Activated CD8-positive, alpha-beta memory T cell treated with anti-CD3 and anti-CD28 coated beads, Interleukin-2, amount 50 U/mL, for 1 hour (primary cell): ENCODE results near the gene SIRPB1.
"Not testable (repeated sequence)": the region's sequence is repeated elsewhere in the genome, so short reads cannot be mapped to it uniquely, and the experiment has no call there.

Source experiments
- DNase-seq: peaks from one replicate; pipeline ENCODE4 v3.0.0-alpha.2; 2020; ENCODE audit errors: extremely low read depth

Gene SIRPB1

GRCh38 chr20:1636621-1637020 is 16.8 kb upstream of the SIRPB1 start:
- no peak for DNase-seq

GRCh38 chr20:1635291-1635979 is 15.6 kb upstream of the SIRPB1 start:
- no peak for DNase-seq

GRCh38 chr20:1633535-1633934 is 13.7 kb upstream of the SIRPB1 start:
- no peak for DNase-seq

- no peak for DNase-seq
Observed at GRCh38 chr20:1632178-1632577, 12.4 kb upstream of the SIRPB1 start.

GRCh38 chr20:1631309-1632151 is 11.7 kb upstream of the SIRPB1 start:
- DNase-seq = no peak

- DNase-seq = no peak
Observed at GRCh38 chr20:1630186-1630585, 10.4 kb upstream of the SIRPB1 start.

- DNase-seq = no peak
Observed at GRCh38 chr20:1629321-1629720, 9.5 kb upstream of the SIRPB1 start.

GRCh38 chr20:1628621-1629020 is 8.8 kb upstream of the SIRPB1 start:
- no peak for DNase-seq

- DNase-seq = no peak
Observed at GRCh38 chr20:1627200-1627550, 7.4 kb upstream of the SIRPB1 start.

- DNase-seq = no peak
Observed at GRCh38 chr20:1626528-1627199, 6.9 kb upstream of the SIRPB1 start.

- DNase-seq = no peak
Observed at GRCh38 chr20:1625083-1625690, 5.4 kb upstream of the SIRPB1 start.

GRCh38 chr20:1623501-1624205 is 3.8 kb upstream of the SIRPB1 start:
- no peak for DNase-seq

GRCh38 chr20:1622450-1622849 is 2.6 kb upstream of the SIRPB1 start:
- DNase-seq = no peak

GRCh38 chr20:1621316-1621715 is 1.5 kb upstream of the SIRPB1 start:
- no peak for DNase-seq

GRCh38 chr20:1618954-1619540 is 762 bp downstream of the SIRPB1 start:
- no peak for DNase-seq

GRCh38 chr20:1618479-1618878 is 1.3 kb downstream of the SIRPB1 start:
- DNase-seq = no peak

- no peak for DNase-seq
Observed at GRCh38 chr20:1616858-1617434, 2.9 kb downstream of the SIRPB1 start.

GRCh38 chr20:1610404-1610803 is 9.4 kb downstream of the SIRPB1 start:
- not testable (repeated sequence) for DNase-seq

GRCh38 chr20:1608678-1609347 is 11.0 kb downstream of the SIRPB1 start:
- DNase-seq = not testable (repeated sequence)

GRCh38 chr20:1600736-1601135 is 19.1 kb downstream of the SIRPB1 start:
- DNase-seq = no peak
